ENCODE data around the gene APP.

DNA sequence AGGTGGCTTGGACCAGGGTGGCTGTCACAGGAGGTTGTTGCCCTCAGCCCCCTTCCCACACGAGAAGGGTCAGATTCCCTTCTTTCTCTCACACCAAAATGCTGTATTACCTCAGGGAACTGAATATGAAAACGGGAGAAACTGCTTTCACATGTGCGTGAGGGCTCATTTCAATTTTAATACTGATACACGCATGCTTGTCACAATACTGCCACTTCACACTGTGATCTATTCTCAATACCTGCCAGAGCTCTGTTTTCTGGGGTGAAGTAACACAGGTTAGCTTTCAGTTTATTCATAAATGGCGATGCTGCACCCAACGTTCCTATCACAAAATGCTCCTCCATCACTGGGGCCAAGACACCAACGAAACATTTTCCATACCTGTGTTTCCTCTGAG lies 181.8 kb downstream of the APP start:
- TF ChIP-seq, protein P1, sequence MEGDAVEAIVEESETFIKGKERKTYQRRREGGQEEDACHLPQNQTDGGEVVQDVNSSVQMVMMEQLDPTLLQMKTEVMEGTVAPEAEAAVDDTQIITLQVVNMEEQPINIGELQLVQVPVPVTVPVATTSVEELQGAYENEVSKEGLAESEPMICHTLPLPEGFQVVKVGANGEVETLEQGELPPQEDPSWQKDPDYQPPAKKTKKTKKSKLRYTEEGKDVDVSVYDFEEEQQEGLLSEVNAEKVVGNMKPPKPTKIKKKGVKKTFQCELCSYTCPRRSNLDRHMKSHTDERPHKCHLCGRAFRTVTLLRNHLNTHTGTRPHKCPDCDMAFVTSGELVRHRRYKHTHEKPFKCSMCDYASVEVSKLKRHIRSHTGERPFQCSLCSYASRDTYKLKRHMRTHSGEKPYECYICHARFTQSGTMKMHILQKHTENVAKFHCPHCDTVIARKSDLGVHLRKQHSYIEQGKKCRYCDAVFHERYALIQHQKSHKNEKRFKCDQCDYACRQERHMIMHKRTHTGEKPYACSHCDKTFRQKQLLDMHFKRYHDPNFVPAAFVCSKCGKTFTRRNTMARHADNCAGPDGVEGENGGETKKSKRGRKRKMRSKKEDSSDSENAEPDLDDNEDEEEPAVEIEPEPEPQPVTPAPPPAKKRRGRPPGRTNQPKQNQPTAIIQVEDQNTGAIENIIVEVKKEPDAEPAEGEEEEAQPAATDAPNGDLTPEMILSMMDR (conservative IDR thresholded peaks at IDR 0.05; ENCODE audit: low read length): no peak
- no peak for TF ChIP-seq EZH2phosphoT487 (IDR thresholded peaks at IDR 0.05; ENCODE audit: borderline replicate concordance, low read depth, low read length)
